Cardiac muscle cell (in vitro differentiated cells and primary cell): ENCODE data around the gene TSPEAR. TPM values are rescaled to one million over a fixed set of nuclear protein-coding genes. Genes with fewer than 3 reads are reported as not detected.
"Not testable (repeated sequence)": the region's sequence is repeated elsewhere in the genome, so short reads cannot be mapped to it uniquely, and the experiment has no call there.

Experiments used
- DNase-seq, 2 donors: peaks; one replicate each; pipeline versions ENCODE4 v3.0.0 to v3.0.0-alpha.2; 2010 to 2017; ENCODE audit warnings: low read depth in 1 of 2, low spot score in 1 of 2
- H3K27ac ChIP-seq: fragments of 200-600 bp; sonication (generic); 2 replicates; pipeline ENCODE4 v1.5.1; 2016
- H3K27me3 ChIP-seq: fragments of 200-600 bp; sonication (generic); 2 replicates; pipeline ENCODE4 v1.6.0; 2016; ENCODE audit warnings: control low read depth
- H3K36me3 ChIP-seq: fragments of 200-600 bp; sonication (generic); 2 replicates; pipeline ENCODE4 v1.5.1; 2016; ENCODE audit warnings: control low read depth
- H3K4me1 ChIP-seq: fragments of 200-600 bp; sonication (generic); 2 replicates; pipeline ENCODE4 v1.8.1; 2017; ENCODE audit warnings: low read depth, mild to moderate bottlenecking, mixed run types
- H3K4me3 ChIP-seq: fragments of 200-600 bp; sonication (generic); 2 replicates; pipeline ENCODE4 v1.5.1; 2016; ENCODE audit warnings: mild to moderate bottlenecking
- H3K9me3 ChIP-seq: fragments of 200-600 bp; sonication (generic); 2 replicates; pipeline ENCODE4 v1.5.1; 2017; ENCODE audit warnings: low read depth, mild to moderate bottlenecking, control low read depth
- CTCF ChIP-seq: IDR thresholded peaks from 2 replicates; pipeline ENCODE4 v1.5.1; 2012; ENCODE audit warnings: low read depth, mild to moderate bottlenecking, low read length
- polyA plus RNA-seq: library from polyadenylated mRNA; unstranded; fragments of >200 nt; fragmentation: Nextera tagmentation; extraction: Ambion mirVana; gene quantifications from 2 replicates; pipeline ENCODE4 v1.2.1, GENCODE V29; 2016
- total RNA-seq: library from RNA; depleted of rRNA; stranded (reverse); fragments of >200 nt; gene quantifications from 2 replicates; pipeline ENCODE4 v1.2.3, GENCODE V29; 2016

Gene TSPEAR
- total and polyA plus RNA-seq, 2 experiments from 2014 or later, result 2.8 to 3.4 TPM

GRCh38 chr21:44666401-44667320 is 44.7 kb downstream of the TSPEAR start, which contains the start of gene KRTAP12-2:
Gene KRTAP12-2, minus strand, starts transcription at chr21:44666927. Its CDS starts 41 bp downstream, at chr21:44666886.
- TF ChIP-seq CTCF, result no peak
- no peaks in the 10 kb centered on the region for H3K27me3 ChIP-seq

GRCh38 chr21:44664691-44665090 is 46.7 kb downstream of the TSPEAR start:
- no peak for TF ChIP-seq CTCF
- no peaks in the 10 kb centered on the region for H3K27me3 ChIP-seq
- H3K27ac ChIP-seq, result no peak overlapping the region
- H3K36me3 ChIP-seq, result no peaks in the 10 kb centered on the region
- H3K9me3 ChIP-seq, result no peaks in the 10 kb centered on the region
- no peaks in the 10 kb centered on the region for H3K4me1 ChIP-seq
- no peak for DNase-seq
- H3K4me3 ChIP-seq, result no peak overlapping the region

More at GRCh38 chr21:44666401-44667320, 44.7 kb downstream of the TSPEAR start, which contains the start of gene KRTAP12-2:
- H3K4me3 ChIP-seq, result no peak within 1 kb of the TSS
- DNase-seq, result no peak
- H3K27ac ChIP-seq, result no peak within 1 kb of the TSS
- no peaks in the 10 kb centered on the region for H3K36me3 ChIP-seq
- no peaks in the 10 kb centered on the region for H3K9me3 ChIP-seq
- no peaks in the 10 kb centered on the region for H3K4me1 ChIP-seq

- not testable (repeated sequence) for H3K36me3 ChIP-seq, DNase-seq, H3K27me3 ChIP-seq, H3K4me1 ChIP-seq, H3K9me3 ChIP-seq, H3K27ac ChIP-seq, H3K4me3 ChIP-seq
Observed at GRCh38 chr21:44661567-44661966, 49.8 kb downstream of the TSPEAR start.

- no peaks in the 10 kb centered on the region for H3K9me3 ChIP-seq
- no peaks in the 10 kb centered on the region for H3K27me3 ChIP-seq
- no peak for TF ChIP-seq CTCF
- no peaks in the 10 kb centered on the region for H3K4me1 ChIP-seq
- no peak for DNase-seq
- H3K4me3 ChIP-seq, result no peak overlapping the region
- H3K36me3 ChIP-seq, result no peaks in the 10 kb centered on the region
- H3K27ac ChIP-seq, result no peak overlapping the region
Observed at GRCh38 chr21:44658913-44659595, 52.3 kb downstream of the TSPEAR start.

- Histone ChIP-seq H3K36me3 (no peaks in the 10 kb centered on the region), H3K27me3 (no peaks in the 10 kb centered on the region), H3K4me3 (no peak overlapping the region), H3K27ac (no peak overlapping the region), H3K9me3 (no peaks in the 10 kb centered on the region), H3K4me1 (no peaks in the 10 kb centered on the region)
- TF ChIP-seq CTCF, result no peak
- no peak for DNase-seq
Observed at GRCh38 chr21:44658541-44658910, 52.8 kb downstream of the TSPEAR start.
